ENCODE results near the gene DIAPH3. TPM values are rescaled to one million over a fixed set of nuclear protein-coding genes. Genes with fewer than 3 reads are reported as not detected.

Gene DIAPH3
- total RNA-seq, 3 donors from 2014 or later, result under 0.01 to 0.88 (median 0.64) TPM

DNA sequence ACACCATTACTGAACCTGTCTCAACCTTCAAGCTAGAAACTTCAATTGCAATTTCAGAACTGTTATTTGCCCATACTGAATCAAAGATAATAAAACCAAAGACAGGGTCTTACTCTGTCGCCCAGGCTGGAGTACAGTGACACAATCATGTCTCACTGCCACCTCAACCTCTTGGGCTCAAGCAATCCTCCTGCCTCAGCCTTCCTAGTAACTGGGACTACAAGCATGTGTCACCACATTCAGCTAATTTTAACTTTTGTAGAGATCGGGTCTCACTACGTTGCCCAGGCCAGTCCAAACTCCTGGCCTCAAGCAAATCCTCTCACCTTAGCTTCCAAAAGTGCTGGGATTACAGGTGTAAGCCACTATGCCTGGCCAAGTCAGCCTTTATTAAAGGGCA lies 143.4 kb downstream of the DIAPH3 start:
- no peaks in the 10 kb centered on the region for H3K4me1 ChIP-seq
- H3K4me3 ChIP-seq, result no peak overlapping the region
- H3K27ac ChIP-seq, result no peak overlapping the region
- DNase-seq (ENCODE audit: low spot score in 2 of 2), result no peak
- H3K9me3 ChIP-seq, result no peaks in the 10 kb centered on the region
- intact Hi-C loops (cut with DNase I; ENCODE audit: low total_unique reads), result no loop called here
- no peaks in the 10 kb centered on the region for H3K27me3 ChIP-seq
- TF ChIP-seq, protein P1, sequence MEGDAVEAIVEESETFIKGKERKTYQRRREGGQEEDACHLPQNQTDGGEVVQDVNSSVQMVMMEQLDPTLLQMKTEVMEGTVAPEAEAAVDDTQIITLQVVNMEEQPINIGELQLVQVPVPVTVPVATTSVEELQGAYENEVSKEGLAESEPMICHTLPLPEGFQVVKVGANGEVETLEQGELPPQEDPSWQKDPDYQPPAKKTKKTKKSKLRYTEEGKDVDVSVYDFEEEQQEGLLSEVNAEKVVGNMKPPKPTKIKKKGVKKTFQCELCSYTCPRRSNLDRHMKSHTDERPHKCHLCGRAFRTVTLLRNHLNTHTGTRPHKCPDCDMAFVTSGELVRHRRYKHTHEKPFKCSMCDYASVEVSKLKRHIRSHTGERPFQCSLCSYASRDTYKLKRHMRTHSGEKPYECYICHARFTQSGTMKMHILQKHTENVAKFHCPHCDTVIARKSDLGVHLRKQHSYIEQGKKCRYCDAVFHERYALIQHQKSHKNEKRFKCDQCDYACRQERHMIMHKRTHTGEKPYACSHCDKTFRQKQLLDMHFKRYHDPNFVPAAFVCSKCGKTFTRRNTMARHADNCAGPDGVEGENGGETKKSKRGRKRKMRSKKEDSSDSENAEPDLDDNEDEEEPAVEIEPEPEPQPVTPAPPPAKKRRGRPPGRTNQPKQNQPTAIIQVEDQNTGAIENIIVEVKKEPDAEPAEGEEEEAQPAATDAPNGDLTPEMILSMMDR (IDR thresholded peaks at IDR 0.05), result no peak
- TF ChIP-seq POLR2AphosphoS5 (IDR thresholded peaks at IDR 0.05) (no peak), POLR2A (IDR thresholded peaks at IDR 0.05) (no peak)
- no peaks in the 10 kb centered on the region for H3K36me3 ChIP-seq

DNA sequence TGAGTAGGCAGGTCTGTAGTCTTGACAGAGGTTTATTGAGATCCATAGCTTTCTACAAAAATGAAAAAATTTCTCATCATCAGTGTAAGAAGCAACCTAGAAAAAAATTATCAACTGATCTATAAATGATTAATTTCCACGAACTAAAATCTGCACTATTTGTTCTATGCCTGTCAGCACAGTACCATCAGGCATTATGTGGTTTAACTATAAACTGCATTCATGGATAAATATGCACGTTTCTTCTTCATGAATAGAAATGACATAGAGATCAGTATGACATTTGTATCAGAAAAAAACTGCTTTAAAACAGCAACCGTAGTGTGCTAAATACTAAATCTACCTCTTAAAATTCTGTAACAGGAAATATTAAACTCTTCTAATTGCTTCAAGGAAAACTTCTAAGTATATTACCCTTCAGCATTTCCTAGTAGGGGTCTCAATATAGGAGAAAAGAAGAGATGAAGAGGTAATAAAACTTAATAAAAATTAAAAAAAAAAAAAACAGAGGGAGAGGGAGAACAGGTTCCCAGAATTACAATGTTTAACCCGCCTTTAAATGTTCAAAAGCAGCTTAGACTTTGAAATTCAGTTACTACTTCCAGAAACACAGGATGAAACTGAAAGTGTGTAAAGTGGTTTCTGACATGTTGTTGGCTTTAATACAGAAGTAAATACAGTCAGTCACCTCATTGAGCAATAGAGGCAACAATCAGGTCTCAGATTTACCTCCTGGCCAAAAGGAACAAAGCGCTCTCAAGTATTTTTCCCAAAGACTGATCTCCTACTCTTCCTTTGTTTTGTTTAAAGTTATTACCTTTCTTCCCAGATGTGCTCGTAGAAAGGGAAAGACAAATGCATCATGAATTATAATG lies 144.4 kb downstream of the DIAPH3 start:
- no peak for DNase-seq (ENCODE audit: low spot score in 2 of 2)
- no peak overlapping the region for H3K4me3 ChIP-seq
- no peaks in the 10 kb centered on the region for H3K9me3 ChIP-seq
- no peak overlapping the region for H3K27ac ChIP-seq
- TF ChIP-seq, protein P1 (IDR thresholded peaks at IDR 0.05), result no peak
- no peak for TF ChIP-seq POLR2AphosphoS5 (IDR thresholded peaks at IDR 0.05)
- TF ChIP-seq POLR2A (IDR thresholded peaks at IDR 0.05), result no peak
- H3K4me1 ChIP-seq, result no peaks in the 10 kb centered on the region
- intact Hi-C loops (cut with DNase I; ENCODE audit: low total_unique reads), result loop anchor here (5.0 kb wide), 1 partner anchor 657 kb away; no protein-coding TSS in a partner anchor
- no peaks in the 10 kb centered on the region for H3K36me3 ChIP-seq
- no peaks in the 10 kb centered on the region for H3K27me3 ChIP-seq

DNA sequence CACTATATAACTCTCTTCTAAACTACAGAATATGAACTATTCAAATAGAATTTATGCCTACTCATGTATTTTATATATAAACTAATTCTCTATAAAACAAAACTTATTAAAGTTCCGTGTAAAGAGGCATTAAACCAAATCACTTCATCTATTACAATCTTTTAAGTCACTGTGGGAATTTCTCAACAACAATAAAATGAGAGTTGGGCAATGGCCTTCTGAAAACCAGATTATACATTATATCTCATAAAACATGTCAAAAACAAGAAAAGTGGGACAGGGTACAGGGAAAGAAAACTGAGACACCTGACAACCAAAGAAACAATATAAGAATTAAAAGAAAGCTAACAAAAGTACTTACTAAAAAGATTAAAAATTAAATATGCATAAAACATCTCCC lies 145.2 kb downstream of the DIAPH3 start:
- Histone ChIP-seq H3K36me3 (no peaks in the 10 kb centered on the region), H3K27ac (no peak overlapping the region), H3K4me1 (no peaks in the 10 kb centered on the region), H3K9me3 (no peaks in the 10 kb centered on the region), H3K27me3 (no peaks in the 10 kb centered on the region), H3K4me3 (no peak overlapping the region)
- TF ChIP-seq, protein P1 (IDR thresholded peaks at IDR 0.05), result no peak
- intact Hi-C loops (cut with DNase I; ENCODE audit: low total_unique reads), result loop anchor here (5.0 kb wide), 1 partner anchor 656 kb away; no protein-coding TSS in a partner anchor
- no peak for DNase-seq (ENCODE audit: low spot score in 2 of 2)

DNA sequence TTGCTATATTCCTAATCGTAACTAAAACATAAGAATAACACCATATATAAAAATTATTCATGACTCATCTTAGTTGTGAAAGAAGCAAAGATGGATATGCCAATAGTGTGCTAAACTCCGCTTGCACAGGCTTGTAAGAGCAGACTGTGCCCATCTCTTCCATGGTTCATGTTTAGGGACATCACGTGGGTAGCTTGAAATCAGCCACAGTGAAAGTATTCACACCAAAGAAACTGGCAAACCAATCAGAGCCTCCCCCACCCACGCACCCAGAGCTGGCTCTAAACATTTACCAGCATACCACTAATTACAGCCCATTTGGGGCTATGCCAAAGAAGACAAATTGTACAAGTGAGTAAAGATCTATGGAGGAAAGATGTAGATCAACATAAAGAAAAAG lies 147.5 kb downstream of the DIAPH3 start:
- intact Hi-C loops (cut with DNase I; ENCODE audit: low total_unique reads), result loop anchor here (5.0 kb wide), 1 partner anchor 654 kb away; no protein-coding TSS in a partner anchor
- H3K36me3 ChIP-seq, result no peaks in the 10 kb centered on the region
- DNase-seq (ENCODE audit: low spot score in 2 of 2), result no peak
- no peaks in the 10 kb centered on the region for H3K4me1 ChIP-seq
- no peak overlapping the region for H3K27ac ChIP-seq
- H3K27me3 ChIP-seq, result no peaks in the 10 kb centered on the region
- no peak for TF ChIP-seq POLR2AphosphoS5 (IDR thresholded peaks at IDR 0.05)
- TF ChIP-seq POLR2A (IDR thresholded peaks at IDR 0.05), result no peak
- TF ChIP-seq, protein P1 (IDR thresholded peaks at IDR 0.05), result no peak
- no peak overlapping the region for H3K4me3 ChIP-seq
- no peaks in the 10 kb centered on the region for H3K9me3 ChIP-seq

DNA sequence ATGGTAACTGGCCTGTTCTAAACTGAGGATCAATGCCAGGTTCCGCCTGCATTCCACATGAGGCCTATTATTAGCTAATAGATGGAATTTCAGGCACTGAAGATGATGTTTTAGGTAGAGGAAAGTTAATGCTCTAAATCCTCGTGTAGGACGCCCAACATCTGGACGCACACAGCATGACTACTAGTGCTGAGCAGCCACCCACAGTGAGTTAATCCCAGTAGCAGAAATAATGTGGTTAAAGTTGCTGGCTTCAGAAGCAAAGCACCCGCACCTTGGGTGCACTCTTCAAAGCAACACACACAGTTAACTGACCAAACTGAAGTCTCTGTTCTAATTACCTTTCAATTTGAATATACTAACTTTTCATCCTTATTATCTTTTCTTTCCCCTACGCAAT lies 150.6 kb downstream of the DIAPH3 start:
- Histone ChIP-seq H3K9me3 (no peaks in the 10 kb centered on the region), H3K27me3 (no peaks in the 10 kb centered on the region), H3K4me3 (no peak overlapping the region), H3K27ac (no peak overlapping the region), H3K4me1 (no peaks in the 10 kb centered on the region), H3K36me3 (no peaks in the 10 kb centered on the region)
- TF ChIP-seq POLR2A (IDR thresholded peaks at IDR 0.05) (no peak), POLR2AphosphoS5 (IDR thresholded peaks at IDR 0.05) (no peak)
- TF ChIP-seq, protein P1 (IDR thresholded peaks at IDR 0.05), result no peak
- DNase-seq (ENCODE audit: low spot score in 2 of 2), result no peak
- intact Hi-C loops (cut with DNase I; ENCODE audit: low total_unique reads), result no loop called here

All from breast epithelium (tissue), 4 donors.